Transverse colon (tissue), 4 donors: ENCODE results near the gene INAVA. TPM values are rescaled to one million over a fixed set of nuclear protein-coding genes. Genes with fewer than 3 reads are reported as not detected.

Experiments
- DNase-seq: peaks from one replicate; pipeline ENCODE4 v3.0.0-alpha.2; 2019
- H3K27ac ChIP-seq, 4 donors: fragments of 200-600 bp; sonication (generic); 2 replicates each; pipeline ENCODE4 v1.5.1; 2016 to 2018; ENCODE audit warnings: inconsistent platforms in 4 of 4
- H3K27me3 ChIP-seq: fragments of 200-600 bp; sonication (generic); 2 replicates; pipeline ENCODE4 v1.5.1; 2017; ENCODE audit warnings: inconsistent platforms
- H3K36me3 ChIP-seq, 4 donors: fragments of 200-600 bp; sonication (generic); 2 replicates each; pipeline ENCODE4 v1.5.1; 2017 to 2019; ENCODE audit warnings: inconsistent platforms in 4 of 4
- H3K4me1 ChIP-seq, 4 donors: fragments of 200-600 bp; sonication (generic); 2 replicates each; pipeline ENCODE4 v1.5.1; 2017 to 2020; ENCODE audit warnings: inconsistent platforms in 4 of 4
- H3K4me3 ChIP-seq, 4 donors: fragments of 200-600 bp; sonication (generic); 1 replicate in 1 of 4; 2 replicates in 3 of 4; pipeline versions ENCODE4 v1.5.1 to v1.6.1; 2017 to 2019; ENCODE audit warnings: inconsistent platforms in 4 of 4
- H3K9me3 ChIP-seq, 2 donors: fragments of 200-600 bp; sonication (generic); 2 replicates each; pipeline ENCODE4 v1.5.1; 2017 to 2019; ENCODE audit warnings: inconsistent platforms in 2 of 2
- CTCF ChIP-seq, 5 experiments: fragments of 200-600 bp in 3 of 5; fragments of 450-650 bp in 2 of 5; sonication (generic) in 3 of 5; IDR thresholded peaks; 1 replicate in 2 of 5; 2 replicates in 3 of 5; pipeline ENCODE4 v1.5.1; 2016 to 2017; ENCODE audit warnings: antibody characterized with exemption in 5 of 5, inconsistent platforms in 3 of 5, mild to moderate bottlenecking in 2 of 5, moderate library complexity in 1 of 5
- EP300 ChIP-seq: sonication (generic); formaldehyde crosslinking; IDR thresholded peaks from one replicate; pipeline ENCODE4 v1.6.1; 2017; ENCODE audit warnings: antibody characterized with exemption, low read depth
- POLR2A ChIP-seq: fragments of 450-650 bp; IDR thresholded peaks from one replicate; pipeline ENCODE4 v1.6.1; 2016; ENCODE audit warnings: antibody characterized with exemption, mild to moderate bottlenecking, moderate library complexity
- POLR2AphosphoS5 ChIP-seq, 3 donors: sonication (generic); formaldehyde crosslinking; IDR thresholded peaks; one replicate each; pipeline ENCODE4 v1.6.1; 2016; ENCODE audit warnings: antibody characterized with exemption in 3 of 3
- whole genome bisulfite sequencing, 2 donors: methylation state at CpG; one replicate each; pipeline ENCODE4 v1.1.5; 2018; ENCODE audit warnings: low coverage in 1 of 2; 5-methylcytosine and 5-hydroxymethylcytosine counted together
- in situ Hi-C, 4 donors: fragments of 200-750 bp; cut with MboI; loops; one replicate each; pipeline versions ENCODE4 v1.15.0 to v1.15.1; 2017; ENCODE audit warnings: low sequenced_read_pairs in 3 of 4, low pct_ligation_motif_present in 1 of 4, low pct_unique_long_range_greater_than_20kb in 1 of 4
- intact Hi-C: fragments of 100-400 bp; cut with DNase I; formaldehyde crosslinking; loops from one replicate; pipeline ENCODE4 v1.15.1; 2023; ENCODE audit warnings: low total_unique reads
- total RNA-seq, 4 donors: library from RNA; depleted of rRNA; stranded (reverse); fragments of >200 nt; gene quantifications; one replicate each; pipeline ENCODE4 v1.1.0, GENCODE V29; 2016

The INAVA gene
- total RNA-seq, 4 donors from 2014 or later = 139 to 609 (median 265) TPM

DNA sequence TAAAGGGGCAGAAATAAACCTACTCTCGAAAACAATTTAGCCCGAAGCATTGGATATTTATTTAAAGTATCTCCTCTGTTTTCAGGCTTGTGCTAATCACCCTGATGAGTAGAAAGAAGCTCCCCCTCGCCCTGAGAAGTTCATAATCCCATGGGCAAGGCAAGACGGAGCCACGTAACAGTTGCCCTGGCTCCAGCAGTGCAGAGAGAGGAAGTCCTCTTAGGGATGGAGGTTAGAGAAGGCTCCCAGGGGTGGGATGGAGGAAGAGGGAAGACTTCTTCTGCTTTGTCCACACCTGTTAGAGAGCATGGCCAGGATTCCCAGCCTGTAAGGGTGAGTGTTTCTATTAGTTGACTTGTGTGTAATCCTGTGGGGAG is 25.3 kb upstream of the INAVA start:
- Histone ChIP-seq H3K4me3 (no peak overlapping the region), H3K27ac (no peak overlapping the region), H3K4me1 (peaks cover 0 to 13% (median 11%) of the 10 kb centered on the region in 4 donors), H3K27me3 (peaks cover 53% of the 10 kb centered on the region), H3K9me3 (no peaks in the 10 kb centered on the region), H3K36me3 (no peaks in the 10 kb centered on the region)
- 82 to 88% methylated on average over 5 of the region's 5 CpGs for WGBS, 2 donors
- TF ChIP-seq POLR2A = no peak
- TF ChIP-seq POLR2AphosphoS5 (IDR thresholded peaks at IDR 0.05) = no peak
- TF ChIP-seq CTCF (IDR thresholded peaks at IDR 0.05) = no peak
- no peak for TF ChIP-seq EP300
- intact Hi-C loops (no loop called here), in situ Hi-C loops (no loop called here)
- DNase-seq = no peak

DNA sequence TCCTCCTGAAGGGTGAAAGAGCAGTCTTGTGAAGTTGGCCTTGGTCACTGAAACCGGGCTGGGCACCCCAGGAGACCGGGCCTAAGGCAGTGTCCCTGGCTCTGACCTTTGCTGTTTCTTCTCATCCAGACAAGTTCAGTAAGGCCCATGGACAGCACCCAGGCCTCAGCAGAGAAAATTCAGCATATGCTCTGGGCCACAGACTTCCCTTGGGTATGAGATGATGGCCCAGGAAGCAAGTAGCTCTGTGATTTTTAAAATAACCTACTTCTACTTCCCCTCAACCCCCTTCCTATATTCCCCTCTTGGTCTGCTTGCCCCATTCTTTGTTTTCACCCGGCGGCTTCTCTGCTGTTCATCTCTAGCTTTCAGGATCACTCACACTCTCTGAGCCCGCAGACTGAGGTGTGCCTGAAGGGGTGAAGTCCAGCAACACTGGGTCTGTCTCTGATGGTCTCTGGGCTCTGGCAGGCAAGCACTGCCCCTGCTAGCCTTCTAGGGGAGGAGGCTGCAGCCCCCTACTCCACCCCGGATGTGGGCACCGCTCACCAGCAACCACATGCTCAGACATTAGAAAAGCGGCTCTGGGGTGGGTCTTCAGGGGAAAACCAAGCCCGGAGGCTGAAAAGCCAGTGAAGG is 24.8 kb upstream of the INAVA start:
- DNase-seq = no peak
- TF ChIP-seq CTCF (IDR thresholded peaks at IDR 0.05) = no peak
- no peak for TF ChIP-seq EP300
- Histone ChIP-seq H3K4me1 (peaks cover 0 to 13% (median 11%) of the 10 kb centered on the region in 4 donors), H3K9me3 (no peaks in the 10 kb centered on the region), H3K27ac (peak overlapping the region in 1 of 4 donors; percentile 8), H3K36me3 (no peaks in the 10 kb centered on the region), H3K4me3 (no peak overlapping the region), H3K27me3 (peaks cover 58% of the 10 kb centered on the region)
- intact Hi-C loops = no loop called here
- WGBS, 2 donors = 70% methylated on average over 9 of the region's 9 CpGs; no CpG with 5 or more reads in 1 of the 2 donors
- in situ Hi-C loops = no loop called here

DNA sequence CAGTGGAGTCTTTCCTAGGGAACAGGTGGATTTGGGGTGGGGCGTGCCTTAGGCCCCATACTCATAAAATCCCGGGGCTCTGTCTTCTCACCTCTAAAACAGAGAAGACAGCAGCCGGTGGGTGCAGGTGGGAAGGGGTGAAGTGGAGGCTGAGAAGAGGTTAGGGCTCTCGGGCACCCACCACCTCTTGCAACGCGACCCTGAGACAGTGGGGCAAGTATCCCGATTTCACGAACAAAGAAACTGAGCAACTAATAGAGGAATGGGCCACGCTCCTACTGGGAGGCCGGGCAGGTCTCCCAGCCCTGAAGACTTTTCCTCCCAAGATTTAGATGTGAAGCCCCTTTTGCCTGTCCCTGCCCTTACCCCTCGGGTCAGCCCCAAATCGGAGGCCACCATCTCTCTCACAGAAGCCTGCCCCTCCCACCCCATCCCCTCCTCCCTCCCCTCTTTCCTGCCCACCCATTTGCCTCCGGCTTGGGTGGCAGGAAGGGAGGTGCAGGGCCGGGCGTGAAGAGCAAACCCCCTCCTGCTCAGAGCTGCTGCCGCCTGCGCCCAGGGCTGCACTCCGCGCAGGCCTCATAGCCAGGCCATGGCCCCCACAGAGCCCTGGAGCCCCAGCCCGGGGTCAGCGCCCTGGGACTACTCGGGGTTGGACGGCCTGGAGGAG is 22.1 kb upstream of the INAVA start, which contains the start of gene GPR25:
Gene GPR25 (plus strand): TSS at position 536 of the 670 bp plus-strand sequence. CDS start 57 bp downstream, at position 593.
- in situ Hi-C loops = no loop called here
- Histone ChIP-seq H3K27ac (no peak within 1 kb of the TSS), H3K27me3 (peaks cover 73% of the 10 kb centered on the region), H3K4me3 (peak within 1 kb of the TSS in 2 of 4 donors; percentile 18 to 41), H3K36me3 (no peaks in the 10 kb centered on the region), H3K4me1 (peaks cover 0 to 13% (median 11%) of the 10 kb centered on the region in 4 donors), H3K9me3 (no peaks in the 10 kb centered on the region)
- intact Hi-C loops = no loop called here
- 83 to 85% methylated on average over 2 to 23 of the region's 23 CpGs for WGBS, 2 donors
- no peak for TF ChIP-seq POLR2AphosphoS5 (IDR thresholded peaks at IDR 0.05)
- TF ChIP-seq EP300 = no peak
- TF ChIP-seq CTCF (IDR thresholded peaks at IDR 0.05) = no peak
- TF ChIP-seq POLR2A = no peak
- DNase-seq = no peak

GRCh38 chr1:200873116-200873670 is 21.5 kb upstream of the INAVA start:
- WGBS, 2 donors = 32% methylated on average over 37 of the region's 61 CpGs; no CpG with 5 or more reads in 1 of the 2 donors
- in situ Hi-C loops = no loop called here
- Histone ChIP-seq H3K36me3 (no peaks in the 10 kb centered on the region), H3K27ac (no peak overlapping the region), H3K4me1 (peaks cover 0 to 13% (median 11%) of the 10 kb centered on the region in 4 donors), H3K9me3 (no peaks in the 10 kb centered on the region), H3K27me3 (peaks cover 69% of the 10 kb centered on the region), H3K4me3 (peak overlapping the region in 2 of 4 donors; percentile 18 to 41)
- intact Hi-C loops = no loop called here
- TF ChIP-seq CTCF (IDR thresholded peaks at IDR 0.05) (no peak), POLR2AphosphoS5 (IDR thresholded peaks at IDR 0.05) (no peak), EP300 (no peak), POLR2A (no peak)
- DNase-seq = no peak
